SJSA1 (cell line): ENCODE measurements around the gene ASH1L. TPM values are rescaled to one million over a fixed set of nuclear protein-coding genes. Genes with fewer than 3 reads are reported as not detected.

ENCODE experiments used
- DNase-seq, 2 experiments: peaks; one replicate each; pipeline ENCODE4 v3.0.0-alpha.2; 2015 to 2020; ENCODE audit warnings: low spot score in 2 of 2, low read depth in 1 of 2
- H3K27ac ChIP-seq: fragments of 250-450 bp; sonication (Bioruptor Pico); 2 replicates; pipeline ENCODE4 v1.5.1; 2020; ENCODE audit warnings: mild to moderate bottlenecking, moderate library complexity
- H3K27me3 ChIP-seq: fragments of 250-450 bp; sonication (Bioruptor Pico); replicated peaks from 2 replicates; pipeline ENCODE4 v1.5.1; 2020; ENCODE audit warnings: mild to moderate bottlenecking, moderate library complexity
- H3K36me3 ChIP-seq: fragments of 250-450 bp; sonication (Bioruptor Pico); 2 replicates; pipeline ENCODE4 v1.5.1; 2020; ENCODE audit warnings: mild to moderate bottlenecking
- H3K4me1 ChIP-seq: fragments of 250-450 bp; sonication (Bioruptor Pico); replicated peaks from 2 replicates; pipeline ENCODE4 v1.6.1; 2021; ENCODE audit warnings: mild to moderate bottlenecking
- H3K4me3 ChIP-seq: fragments of 250-450 bp; sonication (Bioruptor Pico); 2 replicates; pipeline ENCODE4 v1.5.1; 2020; ENCODE audit warnings: mild to moderate bottlenecking
- H3K9me3 ChIP-seq: fragments of 250-450 bp; sonication (Bioruptor Pico); replicated peaks from 2 replicates; pipeline ENCODE4 v1.5.1; 2020; ENCODE audit warnings: mild to moderate bottlenecking
- total RNA-seq: library from RNA; depleted of rRNA; stranded (reverse); fragments of >200 nt; shearing (Covaris generic); gene quantifications from 2 replicates; pipeline ENCODE4 v1.2.3, GENCODE V29; 2014; rRNA removed

ASH1L gene
- total RNA-seq, 1 experiment from 2014 or later = 23.0 TPM

GRCh38 chr1:155285631-155286044 is 277.0 kb downstream of the ASH1L start:
- H3K4me3 ChIP-seq = no peak overlapping the region
- no peak overlapping the region for H3K27ac ChIP-seq
- no peaks in the 10 kb centered on the region for H3K27me3 ChIP-seq
- H3K36me3 ChIP-seq = no peaks in the 10 kb centered on the region
- no peak for DNase-seq
- no peaks in the 10 kb centered on the region for H3K9me3 ChIP-seq
- no peaks in the 10 kb centered on the region for H3K4me1 ChIP-seq

Other genes with a start within 250 kb of the ASH1L start
- 39.8 and 40.9 TPM in 2 replicates for gene RUSC1, start 241.9 kb downstream of the ASH1L start, total RNA-seq
- 15.5 and 34.0 TPM in 2 replicates for gene MSTO1, start 47.4 kb upstream of the ASH1L start, total RNA-seq
- gene YY1AP1, start 126.0 kb upstream of the ASH1L start, total RNA-seq = 46.5 and 48.9 TPM in 2 replicates
- gene DAP3, start 126.3 kb upstream of the ASH1L start, total RNA-seq = 34.3 and 52.6 TPM in 2 replicates